Duodenal mucosa (tissue), 2 donors: ENCODE results near the gene ZNF546.
"Not testable (repeated sequence)": the region's sequence is repeated elsewhere in the genome, so short reads cannot be mapped to it uniquely, and the experiment has no call there.

Experiments
- H3K27ac ChIP-seq: one replicate; pipeline ENCODE4 v1.7.0; 2013; ENCODE audit warnings: low read depth, low read length
- H3K27me3 ChIP-seq, 2 donors: one replicate each; pipeline ENCODE4 v1.7.0; 2013; ENCODE audit warnings: low read length in 2 of 2, control low read depth in 1 of 2; ENCODE audit not compliant: insufficient read depth in 2 of 2, control insufficient read depth in 1 of 2
- H3K36me3 ChIP-seq, 2 donors: one replicate each; pipeline ENCODE4 v1.7.0; 2013; ENCODE audit warnings: low read length in 2 of 2, control low read depth in 1 of 2; ENCODE audit not compliant: insufficient read depth in 2 of 2, control insufficient read depth in 1 of 2
- H3K4me1 ChIP-seq, 2 donors: one replicate each; pipeline ENCODE4 v1.7.0; 2013; ENCODE audit warnings: low read length in 2 of 2, control low read depth in 1 of 2; ENCODE audit not compliant: insufficient read depth in 2 of 2, control insufficient read depth in 1 of 2
- H3K4me3 ChIP-seq, 2 donors: one replicate each; pipeline ENCODE4 v1.7.0; 2013; ENCODE audit warnings: low read length in 2 of 2, low read depth in 1 of 2
- H3K9ac ChIP-seq, 2 donors: one replicate each; pipeline ENCODE4 v1.7.0; 2013; ENCODE audit warnings: low read length in 2 of 2, low read depth in 1 of 2
- H3K9me3 ChIP-seq, 2 donors: one replicate each; pipeline ENCODE4 v1.7.0; 2013; ENCODE audit warnings: low read length in 2 of 2, control low read depth in 1 of 2; ENCODE audit not compliant: control insufficient read depth in 1 of 2

Gene ZNF546

DNA sequence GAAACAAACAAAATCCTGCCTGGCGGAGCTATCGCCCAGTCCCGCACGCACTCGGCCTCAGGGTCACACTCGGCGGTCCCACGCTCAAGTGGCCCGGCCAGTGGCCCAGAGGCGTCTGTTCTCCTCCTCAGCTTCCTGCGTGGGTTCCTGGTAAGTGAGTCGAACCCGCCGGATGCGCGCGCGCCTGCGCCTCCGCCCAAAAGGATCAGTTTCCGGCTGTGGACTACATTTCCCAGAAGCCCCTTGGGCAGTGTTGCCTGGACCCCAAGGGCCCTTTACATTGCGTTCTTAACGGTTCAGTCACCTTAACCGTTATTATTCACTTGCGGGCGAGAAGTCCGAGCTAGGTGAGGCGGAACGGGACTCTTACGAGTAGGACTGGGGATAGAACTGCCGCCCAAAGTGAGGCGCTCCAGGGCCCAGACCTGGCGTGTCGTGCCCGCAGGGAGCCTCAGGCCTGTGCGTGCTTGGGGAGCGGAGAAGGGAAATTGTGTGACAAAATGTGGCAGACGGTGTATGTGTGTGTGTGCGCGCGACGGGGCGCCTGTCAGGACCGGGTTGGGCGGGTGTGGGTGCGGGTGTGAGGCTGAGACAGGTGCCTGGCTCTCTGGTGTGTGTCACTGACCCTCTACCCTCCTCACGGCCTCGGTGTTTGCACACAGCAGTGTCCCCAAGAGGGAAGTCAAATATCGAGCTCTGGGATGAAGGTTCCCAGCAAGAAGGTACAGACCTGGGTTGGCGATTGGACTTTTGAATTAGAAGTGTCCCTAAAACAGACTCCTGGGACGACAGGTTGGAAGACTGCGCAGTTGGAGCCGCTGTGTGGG lies at the start of gene ZNF546:
Gene ZNF546 (plus strand): TSS at position 250 of the 827 bp plus-strand sequence. CDS start 1,267 bp downstream, outside the sequence.
- no peaks in the 10 kb centered on the region for H3K36me3 ChIP-seq
- no peaks in the 10 kb centered on the region for H3K27me3 ChIP-seq
- H3K4me3 ChIP-seq = peak within 1 kb of the TSS; percentile 93 to 94
- peaks cover 10 to 22% of the 10 kb centered on the region in 2 donors for H3K4me1 ChIP-seq
- peaks cover 0 to 5% of the 10 kb centered on the region in 2 donors for H3K9me3 ChIP-seq
- peak within 1 kb of the TSS; percentile 68 for H3K27ac ChIP-seq
- peak within 1 kb of the TSS; percentile 65 to 87 for H3K9ac ChIP-seq

DNA sequence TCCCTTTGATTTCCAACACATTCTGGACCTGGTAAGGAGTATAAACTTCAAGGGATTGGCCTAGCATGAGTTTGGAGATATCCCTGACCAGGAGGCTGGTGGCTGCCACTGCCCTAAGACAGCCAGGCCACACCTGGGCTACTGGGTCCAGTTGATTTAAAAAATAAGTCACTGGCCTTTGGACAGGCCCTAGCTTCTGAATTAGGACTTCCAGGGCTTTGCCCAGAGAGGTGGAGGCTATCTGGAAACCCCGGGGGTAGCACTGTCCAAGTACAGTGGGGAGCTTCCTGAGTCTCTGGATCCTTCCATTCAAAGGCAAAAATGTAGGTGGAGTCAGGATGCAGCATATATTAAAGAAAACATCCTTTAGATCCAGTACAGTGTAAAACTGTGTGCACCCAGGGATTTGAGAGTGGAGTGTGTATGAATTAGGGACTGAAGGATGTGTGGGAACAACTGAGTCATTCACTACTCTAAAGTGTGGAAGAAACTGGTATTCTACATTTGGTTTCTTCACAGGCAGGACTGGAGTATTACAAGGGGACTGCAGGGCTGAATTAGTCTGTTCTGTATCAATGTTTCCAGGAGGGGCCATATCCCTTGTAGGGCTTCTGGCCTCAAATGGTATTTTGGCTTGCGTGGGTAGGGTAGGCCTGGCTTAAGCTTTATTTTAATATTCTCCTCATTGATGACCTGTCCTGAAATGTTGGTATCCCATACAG lies 47.7 kb upstream of the ZNF546 start:
- no peak overlapping the region for H3K9ac ChIP-seq
- no peaks in the 10 kb centered on the region for H3K27me3 ChIP-seq
- no peak overlapping the region for H3K27ac ChIP-seq
- no peaks in the 10 kb centered on the region for H3K36me3 ChIP-seq
- no peak overlapping the region for H3K4me3 ChIP-seq
- H3K4me1 ChIP-seq = peaks cover 11 to 15% of the 10 kb centered on the region in 2 donors
- no peaks in the 10 kb centered on the region for H3K9me3 ChIP-seq

DNA sequence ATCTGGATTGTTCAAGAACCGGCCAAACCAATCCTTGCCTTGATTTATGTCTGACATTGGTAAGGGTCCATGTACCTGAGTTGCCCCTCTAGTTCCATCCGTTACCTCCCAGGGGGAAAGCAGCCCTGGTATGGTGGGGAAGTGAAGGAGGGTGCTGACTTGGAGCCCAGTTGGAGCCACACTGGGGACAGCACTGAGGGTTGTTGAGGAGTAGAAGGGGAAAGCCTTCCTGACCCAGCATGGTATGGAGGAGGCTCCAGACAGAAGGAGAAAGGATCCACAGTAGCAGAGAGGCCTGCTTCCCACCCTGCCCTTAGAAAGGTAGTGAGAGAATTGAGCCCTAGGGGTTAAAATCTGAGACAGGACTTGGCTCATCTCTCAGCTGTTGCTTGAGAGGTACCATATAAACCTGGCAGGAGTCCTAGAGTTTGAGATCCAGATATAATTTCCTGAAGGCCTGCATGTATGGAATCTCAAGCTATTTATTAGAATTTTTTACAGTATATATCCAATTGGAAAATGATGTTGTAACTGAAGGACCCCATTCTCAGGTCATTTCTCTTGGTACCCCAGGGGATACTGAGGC lies 45.7 kb upstream of the ZNF546 start:
- H3K9me3 ChIP-seq = no peaks in the 10 kb centered on the region
- peaks cover 0 to 2% of the 10 kb centered on the region in 2 donors for H3K4me1 ChIP-seq
- H3K27ac ChIP-seq = no peak overlapping the region
- H3K4me3 ChIP-seq = no peak overlapping the region
- H3K36me3 ChIP-seq = no peaks in the 10 kb centered on the region
- H3K9ac ChIP-seq = no peak overlapping the region
- no peaks in the 10 kb centered on the region for H3K27me3 ChIP-seq

DNA sequence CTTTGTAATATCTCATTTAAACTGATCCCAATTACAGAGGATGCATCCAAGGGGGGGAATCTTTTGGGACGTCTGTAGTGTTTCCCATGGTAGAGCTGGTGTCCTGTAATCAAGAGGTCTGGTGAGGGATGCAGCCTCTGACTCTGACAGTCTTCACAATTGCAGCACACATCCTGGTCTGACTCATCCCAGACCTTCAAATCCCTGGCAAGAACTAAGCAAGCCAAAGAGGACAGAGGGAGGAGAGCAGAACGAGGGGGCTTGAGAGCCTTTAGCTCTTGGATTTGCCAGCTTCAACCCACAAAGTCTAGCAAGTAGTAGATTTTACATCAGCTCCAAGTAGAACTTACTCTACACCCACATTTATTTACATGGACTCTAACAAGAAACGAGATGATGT lies 45.2 kb upstream of the ZNF546 start:
- Histone ChIP-seq H3K4me1 (peaks cover 0 to 2% of the 10 kb centered on the region in 2 donors), H3K9ac (no peak overlapping the region), H3K27ac (no peak overlapping the region), H3K4me3 (no peak overlapping the region), H3K36me3 (no peaks in the 10 kb centered on the region), H3K27me3 (no peaks in the 10 kb centered on the region), H3K9me3 (no peaks in the 10 kb centered on the region)

DNA sequence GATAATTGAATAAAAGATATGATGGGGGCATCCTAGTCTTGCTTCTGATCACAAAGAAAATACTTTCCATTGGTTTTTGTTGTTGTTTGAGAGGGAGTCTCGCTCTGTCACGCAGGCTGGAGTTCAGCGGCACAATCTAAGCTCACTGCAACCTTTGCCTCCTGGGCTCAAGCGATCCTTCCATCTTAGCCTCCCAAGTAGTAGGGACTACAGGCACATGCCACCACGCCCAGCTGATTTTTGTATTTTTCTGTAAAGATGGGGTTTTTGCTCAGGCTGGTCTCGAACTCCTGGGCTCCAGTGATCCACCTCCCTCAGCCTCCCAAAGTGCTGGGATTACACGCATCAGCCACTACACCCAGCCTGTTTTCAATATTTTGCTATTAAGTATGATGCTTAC lies 42.9 kb upstream of the ZNF546 start:
- no peak overlapping the region for H3K4me3 ChIP-seq
- H3K4me1 ChIP-seq = peaks cover 0 to 2% of the 10 kb centered on the region in 2 donors
- no peaks in the 10 kb centered on the region for H3K36me3 ChIP-seq
- no peaks in the 10 kb centered on the region for H3K9me3 ChIP-seq
- H3K27ac ChIP-seq = no peak overlapping the region
- no peaks in the 10 kb centered on the region for H3K27me3 ChIP-seq
- H3K9ac ChIP-seq = no peak overlapping the region

DNA sequence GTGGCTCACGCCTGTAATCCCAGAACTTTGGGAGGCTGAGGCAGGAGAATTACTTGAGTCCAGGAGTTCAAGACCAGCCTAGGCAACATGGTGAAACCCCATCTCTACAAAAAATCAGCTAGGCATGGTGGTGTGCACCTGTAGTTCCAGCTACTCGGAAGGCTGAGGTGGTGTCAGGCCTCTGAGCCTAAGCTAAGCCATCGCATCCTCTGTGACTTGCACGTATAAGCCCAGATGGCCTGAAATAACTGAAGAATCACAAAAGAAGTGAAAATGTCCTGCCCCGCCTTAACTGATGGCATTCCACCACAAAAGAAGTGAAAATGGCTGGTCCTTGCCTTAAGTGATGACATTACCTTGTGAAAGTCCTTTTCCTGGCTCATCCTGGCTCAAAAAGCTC lies 39.0 kb upstream of the ZNF546 start:
- not testable (repeated sequence) for H3K4me1 ChIP-seq, H3K27ac ChIP-seq, H3K9ac ChIP-seq, H3K4me3 ChIP-seq, H3K36me3 ChIP-seq, H3K27me3 ChIP-seq, H3K9me3 ChIP-seq

DNA sequence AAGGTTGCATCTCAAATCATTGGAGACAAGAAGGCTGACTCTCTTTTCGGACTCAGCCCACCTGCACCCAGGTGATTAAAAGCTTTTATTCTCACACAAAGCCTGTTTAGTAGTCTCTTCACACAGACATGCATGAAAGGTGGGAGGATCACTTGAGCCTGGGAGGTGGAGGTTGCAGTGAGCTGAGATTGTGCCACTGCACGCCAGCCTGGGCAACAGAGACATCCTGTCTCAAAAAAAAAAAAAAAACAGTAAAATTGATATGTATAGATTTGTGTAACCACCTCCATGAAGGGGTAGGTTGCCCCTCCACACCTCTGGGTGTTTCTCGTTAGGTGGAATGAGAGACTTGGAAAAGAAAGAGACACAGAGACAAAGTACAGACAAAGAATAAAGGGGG lies 37.9 kb upstream of the ZNF546 start:
- not testable (repeated sequence) for H3K27ac ChIP-seq, H3K27me3 ChIP-seq, H3K4me3 ChIP-seq

DNA sequence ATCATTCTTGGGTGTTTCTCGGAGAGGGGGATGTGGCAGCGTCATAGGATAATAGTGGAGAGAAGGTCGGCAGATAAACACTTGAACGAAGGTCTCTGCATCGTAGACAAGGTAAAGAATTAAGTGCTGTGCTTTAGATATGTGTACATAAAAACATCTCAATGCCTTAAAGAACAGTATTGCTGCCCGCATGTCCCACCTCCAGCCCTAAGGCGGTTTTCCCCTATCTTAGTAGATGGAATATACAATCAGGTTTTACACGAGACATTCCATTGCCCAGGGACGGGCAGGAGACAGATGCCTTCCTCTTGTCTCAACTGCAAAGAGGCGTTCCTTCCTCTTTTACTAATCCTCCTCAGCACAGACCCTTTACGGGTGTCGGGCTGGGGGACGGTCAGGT lies 37.5 kb upstream of the ZNF546 start:
- H3K4me3 ChIP-seq, H3K4me1 ChIP-seq, H3K9ac ChIP-seq, H3K9me3 ChIP-seq, H3K27me3 ChIP-seq, H3K27ac ChIP-seq, H3K36me3 ChIP-seq: not testable (repeated sequence)

More for the DNA sequence above, 37.9 kb upstream of the ZNF546 start:
- H3K4me1 ChIP-seq, H3K9me3 ChIP-seq, H3K9ac ChIP-seq, H3K36me3 ChIP-seq: not testable (repeated sequence)

DNA sequence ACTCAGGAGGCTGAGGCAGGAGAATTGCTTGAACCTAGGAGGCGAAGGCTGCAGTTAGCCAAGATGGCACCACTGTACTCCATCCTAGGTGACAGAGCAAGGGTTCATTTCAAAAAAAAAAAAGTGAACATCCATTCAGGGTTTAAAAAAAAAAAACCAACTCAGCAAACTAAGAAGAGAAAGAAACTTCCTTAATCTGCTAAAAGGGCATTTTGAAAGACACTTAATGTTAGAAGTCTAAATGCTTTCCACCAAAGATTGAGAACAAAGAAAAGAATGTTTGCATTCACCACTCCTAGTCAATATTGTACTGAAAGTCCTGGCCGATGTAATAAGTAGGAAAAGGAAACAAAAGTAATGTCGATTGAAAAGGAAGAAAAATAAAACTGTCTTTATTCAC lies 33.0 kb upstream of the ZNF546 start:
- Histone ChIP-seq H3K4me3 (no peak overlapping the region), H3K27ac (no peak overlapping the region), H3K9me3 (no peaks in the 10 kb centered on the region), H3K27me3 (no peaks in the 10 kb centered on the region), H3K36me3 (no peaks in the 10 kb centered on the region), H3K4me1 (no peaks in the 10 kb centered on the region), H3K9ac (no peak overlapping the region)

DNA sequence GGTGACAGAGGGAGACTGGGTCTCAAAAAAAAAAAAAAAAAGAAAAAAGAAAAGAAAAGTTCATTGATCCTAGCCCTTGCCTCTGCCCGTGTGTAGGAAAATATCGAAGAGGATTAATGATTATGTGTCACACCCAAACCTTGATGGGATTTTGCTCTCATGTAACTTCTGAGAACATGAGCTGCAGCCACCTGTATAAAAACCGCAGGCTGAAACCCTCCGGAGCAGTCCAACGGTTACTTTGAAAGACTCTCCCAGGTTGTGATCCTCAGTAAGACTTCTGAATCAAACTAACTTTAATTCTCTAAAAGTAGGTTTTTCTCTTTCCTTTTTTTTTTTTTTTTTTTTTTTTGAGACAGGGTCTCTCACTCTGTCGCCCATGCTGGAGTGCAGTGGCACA lies 30.2 kb upstream of the ZNF546 start:
- Histone ChIP-seq H3K27ac (no peak overlapping the region), H3K36me3 (no peaks in the 10 kb centered on the region), H3K4me1 (peaks cover 5 to 13% of the 10 kb centered on the region in 2 donors), H3K4me3 (no peak overlapping the region), H3K9me3 (no peaks in the 10 kb centered on the region), H3K9ac (no peak overlapping the region), H3K27me3 (no peaks in the 10 kb centered on the region)
